ENCODE results near the gene USP47.

DNA sequence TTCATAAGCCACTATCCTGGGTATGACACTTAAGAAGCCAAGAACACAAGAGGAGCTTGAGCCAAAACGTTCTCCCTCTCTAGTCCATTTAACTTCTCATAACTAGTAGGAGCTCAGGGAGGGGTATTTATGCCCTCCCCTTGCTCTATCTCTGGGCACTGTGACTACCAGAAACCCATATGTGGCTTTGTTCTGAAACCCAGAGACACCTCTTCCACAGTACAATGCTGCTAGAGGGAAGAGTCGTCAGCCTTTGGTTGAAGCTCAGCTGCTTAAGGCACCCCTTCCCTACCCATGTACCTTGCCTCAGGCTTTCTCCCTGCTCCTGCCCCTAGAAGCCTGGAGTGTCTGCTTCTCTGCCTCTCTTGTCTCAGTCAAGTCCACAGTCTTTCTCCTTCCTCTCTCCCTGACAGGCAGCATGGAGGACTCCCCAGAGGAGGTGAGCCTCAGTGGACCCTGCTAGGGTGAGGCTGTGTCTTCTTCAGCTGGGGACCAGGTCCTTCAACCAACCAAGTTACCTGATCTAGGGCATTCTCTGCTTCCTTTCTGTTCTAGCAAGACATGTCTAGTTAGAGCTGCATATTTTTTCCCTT lies 23.1 kb upstream of the USP47 start:
- no peak for TF ChIP-seq TAF1 (IDR thresholded peaks at IDR 0.05; ENCODE audit: low read depth, low read length)
- TF ChIP-seq POLR2AphosphoS5 (IDR thresholded peaks at IDR 0.05; ENCODE audit: low read depth, low read length) = no peak
- TF ChIP-seq POU2F2 (IDR thresholded peaks at IDR 0.05; ENCODE audit: low read depth, low read length) = no peak
- TF ChIP-seq POLR2A (IDR thresholded peaks at IDR 0.05; ENCODE audit: low read depth, low read length) = no peak

All from GM12891 (cell line).